Measurements from ENCODE around the gene FMNL3.
"Not testable (repeated sequence)": the region's sequence is repeated elsewhere in the genome, so short reads cannot be mapped to it uniquely, and the experiment has no call there.

FMNL3 gene

DNA sequence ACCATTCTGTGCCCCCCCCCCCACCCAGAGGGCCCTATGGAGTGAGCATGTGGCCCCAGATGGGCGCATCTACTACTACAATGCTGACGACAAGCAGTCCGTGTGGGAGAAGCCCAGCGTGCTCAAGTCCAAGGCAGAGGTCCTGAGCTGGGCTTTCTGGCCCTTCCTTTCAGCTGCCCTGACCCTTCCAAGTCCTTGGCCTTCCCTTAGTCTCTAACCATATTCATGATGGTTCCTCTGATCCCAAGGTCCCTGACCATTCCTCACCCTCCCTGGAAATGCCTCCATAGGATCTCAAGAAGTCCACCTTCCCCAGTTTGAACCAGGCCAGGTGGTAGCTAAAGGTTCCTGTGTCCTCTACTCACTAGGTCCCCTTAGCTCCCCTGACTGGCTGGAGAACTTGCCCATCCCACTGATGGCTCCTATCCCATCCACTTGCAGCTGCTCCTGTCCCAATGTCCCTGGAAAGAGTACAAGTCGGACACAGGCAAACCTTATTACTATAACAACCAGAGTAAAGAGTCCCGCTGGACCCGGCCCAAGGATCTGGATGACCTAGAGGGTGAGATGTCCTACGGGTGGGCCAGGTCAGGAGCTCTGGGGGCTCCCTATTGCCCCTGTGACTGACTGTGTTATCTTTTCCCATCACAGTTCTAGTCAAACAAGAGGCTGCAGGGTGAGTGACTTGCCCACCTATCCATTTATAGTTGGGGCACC, 74.1 kb downstream of the FMNL3 start:
- no peak for DNase-seq (ENCODE audit: low read depth, low spot score)

GRCh38 chr12:49632401-49632800, 74.8 kb downstream of the FMNL3 start:
- DNase-seq (ENCODE audit: low read depth, low spot score), result no peak

DNA sequence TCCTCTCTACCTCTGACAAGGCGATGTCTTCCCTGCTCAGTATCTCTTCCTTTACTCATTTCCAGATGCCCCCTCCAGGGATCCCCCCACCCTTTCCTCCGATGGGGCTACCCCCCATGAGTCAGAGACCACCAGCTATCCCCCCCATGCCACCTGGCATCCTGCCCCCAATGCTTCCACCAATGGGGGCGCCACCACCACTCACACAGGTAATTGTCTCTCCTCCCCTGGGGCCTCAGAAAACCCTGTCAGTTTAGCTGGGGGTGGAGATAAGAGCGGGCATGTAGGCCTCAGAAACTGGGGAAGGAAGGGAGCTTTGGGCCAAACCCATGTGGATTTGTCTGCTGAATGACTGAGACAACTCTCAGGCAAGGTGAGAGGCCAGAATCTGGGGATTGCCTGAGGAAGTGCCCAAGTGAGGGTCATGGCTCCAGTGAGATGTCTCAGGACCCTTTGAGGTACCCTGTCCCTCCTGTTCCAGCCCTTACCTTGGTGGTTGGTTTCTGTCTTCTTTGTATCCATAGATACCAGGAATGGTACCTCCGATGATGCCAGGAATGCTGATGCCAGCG, 75.8 kb downstream of the FMNL3 start:
- DNase-seq (ENCODE audit: low read depth, low spot score), result no peak

GRCh38 chr12:49627752-49628360, 79.3 kb downstream of the FMNL3 start:
- DNase-seq (ENCODE audit: low read depth, low spot score), result no peak

GRCh38 chr12:49626836-49627235, 80.4 kb downstream of the FMNL3 start:
- DNase-seq (ENCODE audit: low read depth, low spot score), result no peak

GRCh38 chr12:49626169-49626835, 80.9 kb downstream of the FMNL3 start:
- DNase-seq (ENCODE audit: low read depth, low spot score), result no peak

DNA sequence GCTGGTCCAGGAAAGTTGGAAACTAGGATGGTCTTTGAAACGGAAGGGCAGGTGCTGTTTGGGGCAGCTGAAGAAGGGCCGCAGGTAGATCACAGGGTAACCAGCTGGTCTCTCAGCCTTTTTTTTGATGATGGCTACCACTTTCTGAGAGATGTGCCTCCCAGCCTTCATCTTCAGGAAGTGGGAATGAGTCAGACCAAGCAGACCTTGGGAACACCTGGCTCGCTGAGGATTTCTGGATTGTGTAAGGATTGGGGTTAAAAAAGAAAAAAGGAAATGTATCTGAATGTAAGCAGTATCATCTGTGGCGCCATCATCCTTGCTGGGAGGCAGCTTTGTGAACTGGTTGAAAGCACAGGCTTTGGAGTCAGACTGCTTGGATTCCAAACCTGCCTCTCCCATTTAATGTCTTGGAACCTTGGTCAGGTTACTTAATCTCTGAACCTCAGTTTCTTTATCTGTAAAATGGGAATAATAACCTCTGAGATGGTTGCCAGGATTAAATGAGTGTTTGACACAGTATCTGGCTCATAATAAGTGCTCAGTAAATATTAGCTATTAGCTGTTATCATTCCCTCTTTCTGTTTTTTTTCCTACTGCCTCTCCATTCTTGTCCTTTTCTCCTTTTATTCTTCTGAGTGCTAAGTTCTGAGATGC, 82.2 kb downstream of the FMNL3 start:
- DNase-seq (ENCODE audit: low read depth, low spot score), result no peak

DNA sequence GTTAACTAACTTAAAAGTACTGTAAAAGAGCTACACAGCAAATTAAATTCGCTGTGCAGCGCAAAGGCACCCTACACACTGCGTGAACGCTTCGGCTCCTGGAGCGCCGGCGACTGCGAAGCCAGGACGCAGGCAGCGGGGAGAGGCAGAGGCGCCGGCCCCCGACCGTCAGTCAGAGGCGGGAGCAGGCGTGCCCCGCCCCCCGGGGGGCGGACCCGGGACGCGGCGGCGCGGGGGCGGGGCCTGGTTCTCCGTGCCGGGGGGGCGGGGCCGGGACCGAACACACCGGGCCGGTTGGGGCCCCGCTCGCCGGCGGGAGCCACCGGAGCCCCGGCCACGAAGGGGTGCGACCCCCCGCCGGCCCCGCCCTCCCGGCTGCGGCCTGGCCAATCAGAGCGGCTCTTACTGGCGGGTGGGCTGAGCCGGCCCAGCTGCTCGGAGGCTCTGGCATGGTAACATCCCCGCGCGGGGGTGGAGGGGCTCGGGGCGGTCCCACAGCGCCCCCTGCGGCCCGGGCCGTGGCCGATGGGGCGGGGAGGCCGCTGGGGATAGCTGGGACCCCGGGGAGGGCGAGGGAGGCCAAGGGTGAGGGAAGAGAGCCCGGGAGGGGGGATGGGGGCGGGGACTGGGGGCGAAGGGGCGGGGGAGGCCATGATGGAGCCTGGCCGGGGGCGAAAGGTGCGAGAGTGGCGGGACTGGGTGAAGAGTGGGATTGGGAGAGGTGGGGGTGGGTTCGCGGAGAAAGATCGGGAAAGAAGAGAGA, 83.9 kb downstream of the FMNL3 start, which contains the start of gene PRPF40B:
Gene PRPF40B, plus strand, starts transcription at position 420 of the 763 bp plus-strand sequence. Its CDS starts 30 bp downstream, at position 450.
- no peak for DNase-seq (ENCODE audit: low read depth, low spot score)

DNA sequence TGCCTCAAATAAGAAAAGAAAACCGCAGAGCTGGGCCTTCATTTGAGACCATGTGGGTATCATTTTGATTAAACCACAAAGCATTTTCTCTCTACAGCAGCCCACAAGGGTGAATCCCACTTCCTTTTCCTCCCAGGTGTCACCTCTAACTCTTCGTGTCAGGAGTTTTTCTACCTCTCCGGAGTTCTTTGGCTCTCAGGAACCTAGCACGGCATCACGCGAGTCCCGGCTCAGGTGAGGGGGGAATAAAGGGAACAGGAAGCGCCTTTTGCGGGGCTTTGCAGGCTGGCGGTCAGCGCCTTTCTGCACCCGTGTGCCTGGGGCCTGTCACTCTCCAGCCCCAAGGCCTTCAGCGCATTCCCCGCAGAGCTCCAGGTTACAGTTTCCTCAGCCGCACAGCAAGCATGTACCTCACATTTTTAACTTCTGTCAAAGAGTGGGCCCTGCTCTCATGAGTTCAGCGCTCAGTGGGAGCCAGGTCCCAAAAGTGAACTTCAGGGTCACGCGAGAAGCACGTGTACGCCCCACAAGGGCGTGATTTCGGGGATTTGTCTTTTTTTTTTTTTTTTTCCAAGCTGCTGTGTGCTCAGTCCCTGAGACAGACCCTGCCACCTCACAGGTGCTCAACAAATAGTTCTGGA, 84.6 kb downstream of the FMNL3 start:
- no peak for DNase-seq (ENCODE audit: low read depth, low spot score)

DNA sequence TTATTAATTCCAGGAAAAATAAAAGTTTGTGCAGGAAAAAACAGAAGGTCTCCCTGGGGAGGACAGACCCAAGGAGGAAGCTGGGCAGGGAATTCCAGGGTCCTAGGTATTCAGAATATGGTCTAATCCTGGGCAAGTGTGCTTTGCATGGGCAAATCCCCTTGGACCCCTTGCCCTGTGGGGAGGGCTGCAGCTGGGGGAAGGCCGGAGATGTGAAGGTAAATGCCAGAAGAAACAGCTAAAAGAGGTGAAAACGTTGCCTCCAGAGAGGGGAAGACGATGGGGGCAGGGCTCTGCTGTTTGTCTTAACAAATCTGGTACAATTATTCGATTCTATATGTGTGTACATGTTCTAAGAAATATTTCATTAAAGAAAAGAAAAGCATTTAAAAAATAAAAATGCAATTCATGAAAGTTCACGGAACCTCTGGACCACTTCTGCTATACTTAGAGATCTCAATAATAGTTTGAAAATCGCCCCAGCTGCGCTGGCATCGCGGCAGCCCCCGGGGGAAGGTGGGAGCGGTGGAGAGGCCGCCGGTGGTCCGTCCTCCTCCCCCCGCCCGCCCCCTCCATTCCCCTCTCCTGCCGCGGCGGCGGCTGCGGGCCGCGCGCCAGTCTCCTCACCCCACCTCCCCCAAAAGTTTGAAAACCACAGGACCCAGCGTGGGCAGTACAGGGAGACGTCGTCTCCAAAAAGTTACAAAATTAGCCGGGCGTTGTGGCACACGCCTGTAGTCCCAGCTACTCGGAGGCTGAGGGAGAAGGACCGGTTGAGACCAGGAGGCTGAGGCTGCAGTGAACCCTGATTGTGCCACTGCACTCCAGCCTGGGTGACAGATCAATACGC, 85.3 kb downstream of the FMNL3 start:
- DNase-seq (ENCODE audit: low read depth, low spot score), result no peak

DNA sequence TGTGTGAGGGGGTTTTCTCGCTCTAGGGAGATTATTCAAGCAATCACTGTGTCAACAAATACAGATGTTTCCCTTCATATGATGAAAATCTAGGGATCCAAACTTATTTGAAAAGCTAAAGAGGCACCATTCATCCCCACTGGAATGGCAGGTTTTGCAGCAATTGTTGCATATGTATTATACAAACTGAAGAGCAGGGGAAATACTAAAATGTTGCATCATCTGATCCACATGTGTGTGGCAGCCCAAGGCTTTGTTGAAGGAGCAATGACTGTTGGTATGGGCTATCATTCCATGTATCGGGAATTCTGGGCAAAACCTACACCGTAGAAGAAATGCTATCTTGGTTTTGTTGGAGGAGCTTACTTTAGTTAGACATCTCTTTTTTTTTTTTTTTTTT, 87.9 kb downstream of the FMNL3 start:
- DNase-seq (ENCODE audit: low read depth, low spot score), result no peak

GRCh38 chr12:49618576-49618975, 88.6 kb downstream of the FMNL3 start:
- no peak for DNase-seq (ENCODE audit: low read depth, low spot score)

DNA sequence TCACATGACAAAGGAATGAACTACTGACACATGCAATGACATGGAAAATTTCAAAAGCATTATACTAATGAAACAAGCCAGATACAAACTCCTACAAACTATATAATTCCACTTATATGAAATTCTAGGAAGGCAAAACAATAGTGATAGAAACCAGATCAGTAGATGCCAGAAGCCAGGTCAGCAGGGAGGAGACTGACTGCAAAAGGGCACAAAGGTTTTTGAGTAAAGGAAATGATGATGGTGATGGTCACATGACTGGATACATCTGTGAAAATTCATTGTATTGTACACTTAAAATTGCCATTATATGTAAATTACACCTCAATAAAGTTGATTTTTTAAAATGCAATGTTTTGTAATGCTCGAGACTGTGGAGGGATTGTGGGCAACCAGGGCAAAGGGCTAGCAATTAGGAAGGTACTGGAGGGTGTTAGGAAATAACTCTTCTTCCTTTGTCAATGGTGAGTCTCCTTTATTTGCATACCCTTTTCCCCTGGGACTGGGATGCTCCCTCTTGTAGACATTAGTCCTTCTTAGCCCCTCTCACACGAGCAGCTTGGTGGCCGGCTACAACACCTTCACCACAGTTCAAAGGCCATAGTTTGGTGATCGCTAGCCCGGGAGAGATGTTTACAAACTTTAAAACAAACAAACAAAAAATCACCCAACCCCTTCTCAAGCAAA, 90.5 kb downstream of the FMNL3 start:
- no peak for DNase-seq (ENCODE audit: low read depth, low spot score)

GRCh38 chr12:49615725-49616124, 91.5 kb downstream of the FMNL3 start:
- DNase-seq (ENCODE audit: low read depth, low spot score), result no peak

- no peak for DNase-seq (ENCODE audit: low read depth, low spot score)
Measured at GRCh38 chr12:49612210-49612609, 95.0 kb downstream of the FMNL3 start.

- not testable (repeated sequence) for DNase-seq (ENCODE audit: low read depth, low spot score)
Measured at GRCh38 chr12:49610785-49611184, 96.4 kb downstream of the FMNL3 start.

DNA sequence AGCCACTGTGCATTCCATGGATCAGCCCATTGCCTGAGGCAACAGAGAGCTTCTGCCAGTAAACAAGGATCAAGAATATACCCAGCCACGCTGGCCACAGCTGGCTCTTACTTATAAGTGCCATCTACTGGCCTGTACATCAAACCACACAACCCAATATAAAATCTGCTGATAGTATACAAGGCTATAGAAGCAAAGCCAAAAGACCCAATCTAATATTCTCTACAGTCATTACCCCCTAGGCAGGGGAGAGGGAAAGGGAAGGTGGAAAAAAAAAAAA, 97.4 kb downstream of the FMNL3 start:
- DNase-seq (ENCODE audit: low read depth, low spot score), result no peak

GRCh38 chr12:49609059-49609874, 97.9 kb downstream of the FMNL3 start:
- DNase-seq (ENCODE audit: low read depth, low spot score), result no peak

GRCh38 chr12:49605539-49605938, 101.7 kb downstream of the FMNL3 start, which contains the start of gene FAM186B:
FAM186B (minus strand) TSS chr12:49605639; CDS start chr12:49605477, 162 bp downstream.
- not testable (repeated sequence) for DNase-seq (ENCODE audit: low read depth, low spot score)
